ENCODE results near the gene SMAD9.

DNA sequence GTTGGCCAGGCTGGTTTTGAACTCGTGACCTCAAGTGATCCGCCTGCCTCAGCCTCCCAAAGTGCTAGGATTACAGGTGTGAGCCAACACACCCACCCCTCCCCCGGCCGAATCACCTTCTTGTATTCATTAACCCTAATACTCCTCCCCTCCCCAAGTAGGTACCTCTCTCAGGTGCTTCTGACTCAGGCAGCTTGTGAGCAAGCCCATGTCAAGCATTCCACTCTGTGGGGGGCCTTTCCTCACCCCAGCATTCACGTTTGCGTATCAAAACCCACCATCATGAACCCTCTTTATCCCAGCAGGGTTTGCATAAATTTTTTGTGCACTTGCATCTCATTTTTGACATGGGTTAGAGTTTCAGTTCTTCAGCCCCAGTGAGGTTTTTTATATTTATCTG is 124.6 kb downstream of the SMAD9 start:
- no peak for TF ChIP-seq POLR2A (IDR thresholded peaks at IDR 0.05)
- TF ChIP-seq, protein P1, sequence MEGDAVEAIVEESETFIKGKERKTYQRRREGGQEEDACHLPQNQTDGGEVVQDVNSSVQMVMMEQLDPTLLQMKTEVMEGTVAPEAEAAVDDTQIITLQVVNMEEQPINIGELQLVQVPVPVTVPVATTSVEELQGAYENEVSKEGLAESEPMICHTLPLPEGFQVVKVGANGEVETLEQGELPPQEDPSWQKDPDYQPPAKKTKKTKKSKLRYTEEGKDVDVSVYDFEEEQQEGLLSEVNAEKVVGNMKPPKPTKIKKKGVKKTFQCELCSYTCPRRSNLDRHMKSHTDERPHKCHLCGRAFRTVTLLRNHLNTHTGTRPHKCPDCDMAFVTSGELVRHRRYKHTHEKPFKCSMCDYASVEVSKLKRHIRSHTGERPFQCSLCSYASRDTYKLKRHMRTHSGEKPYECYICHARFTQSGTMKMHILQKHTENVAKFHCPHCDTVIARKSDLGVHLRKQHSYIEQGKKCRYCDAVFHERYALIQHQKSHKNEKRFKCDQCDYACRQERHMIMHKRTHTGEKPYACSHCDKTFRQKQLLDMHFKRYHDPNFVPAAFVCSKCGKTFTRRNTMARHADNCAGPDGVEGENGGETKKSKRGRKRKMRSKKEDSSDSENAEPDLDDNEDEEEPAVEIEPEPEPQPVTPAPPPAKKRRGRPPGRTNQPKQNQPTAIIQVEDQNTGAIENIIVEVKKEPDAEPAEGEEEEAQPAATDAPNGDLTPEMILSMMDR (IDR thresholded peaks at IDR 0.05) = no peak

All from right lobe of liver (tissue), 4 donors.